ENCODE measurements around the gene BMPER.

BMPER gene

GRCh38 chr7:33874943-33875342, 30.4 kb upstream of the BMPER start:
- Histone ChIP-seq H3K36me3 (ENCODE audit: low read length) (no peaks in the 10 kb centered on the region), H3K9me3 (ENCODE audit: insufficient read depth, low read length) (no peaks in the 10 kb centered on the region), H3K79me2 (ENCODE audit: insufficient read depth, low read length) (no peaks in the 10 kb centered on the region), H2AFZ (ENCODE audit: low read depth, low read length, severe bottlenecking) (no peak overlapping the region), H3K9me2 (replicated peaks; ENCODE audit: insufficient read depth, low read length) (no peaks in the 10 kb centered on the region), H3K4me2 (ENCODE audit: low read depth, low read length, poor library complexity, severe bottlenecking) (no peak overlapping the region), H3F3A (ENCODE audit: insufficient read depth) (no peaks in the 10 kb centered on the region), H3K27ac (ENCODE audit: low read depth, low read length) (no peak overlapping the region), H3K4me3 (ENCODE audit: insufficient read depth, low read length, poor library complexity, severe bottlenecking) (no peak overlapping the region), H3K27me3 (ENCODE audit: low read length) (no peaks in the 10 kb centered on the region), H4K20me1 (ENCODE audit: low read depth, low read length) (no peaks in the 10 kb centered on the region), H3K9ac (ENCODE audit: low read length) (no peak overlapping the region)
- TF ChIP-seq EZH2phosphoT487 (conservative IDR thresholded peaks at IDR 0.05; ENCODE audit: low read length): no peak
- TF ChIP-seq CTCF (IDR thresholded peaks at IDR 0.05; ENCODE audit: insufficient read depth, low read length, poor library complexity, severe bottlenecking): no peak

GRCh38 chr7:33876596-33877274, 28.6 kb upstream of the BMPER start:
- no peaks in the 10 kb centered on the region for H3K79me2 ChIP-seq (ENCODE audit: insufficient read depth, low read length)
- no peaks in the 10 kb centered on the region for H3K9me2 ChIP-seq (replicated peaks; ENCODE audit: insufficient read depth, low read length)
- H3K27ac ChIP-seq (ENCODE audit: low read depth, low read length): no peak overlapping the region
- TF ChIP-seq CTCF (IDR thresholded peaks at IDR 0.05; ENCODE audit: insufficient read depth, low read length, poor library complexity, severe bottlenecking) (no peak), EZH2phosphoT487 (conservative IDR thresholded peaks at IDR 0.05; ENCODE audit: low read length) (no peak)
- H3F3A ChIP-seq (ENCODE audit: insufficient read depth): no peaks in the 10 kb centered on the region
- H3K9me3 ChIP-seq (ENCODE audit: insufficient read depth, low read length): no peaks in the 10 kb centered on the region
- H4K20me1 ChIP-seq (ENCODE audit: low read depth, low read length): no peaks in the 10 kb centered on the region
- no peaks in the 10 kb centered on the region for H3K27me3 ChIP-seq (ENCODE audit: low read length)
- no peaks in the 10 kb centered on the region for H3K36me3 ChIP-seq (ENCODE audit: low read length)
- no peak overlapping the region for H3K4me2 ChIP-seq (ENCODE audit: low read depth, low read length, poor library complexity, severe bottlenecking)
- no peak overlapping the region for H3K4me3 ChIP-seq (ENCODE audit: insufficient read depth, low read length, poor library complexity, severe bottlenecking)
- no peak overlapping the region for H3K9ac ChIP-seq (ENCODE audit: low read length)
- H2AFZ ChIP-seq (ENCODE audit: low read depth, low read length, severe bottlenecking): no peak overlapping the region

GRCh38 chr7:33880787-33881186, 24.6 kb upstream of the BMPER start:
- Histone ChIP-seq H2AFZ (ENCODE audit: low read depth, low read length, severe bottlenecking) (no peak overlapping the region), H3K9me3 (ENCODE audit: insufficient read depth, low read length) (no peaks in the 10 kb centered on the region), H3K4me2 (ENCODE audit: low read depth, low read length, poor library complexity, severe bottlenecking) (no peak overlapping the region), H3K9me2 (replicated peaks; ENCODE audit: insufficient read depth, low read length) (no peaks in the 10 kb centered on the region), H3K4me3 (ENCODE audit: insufficient read depth, low read length, poor library complexity, severe bottlenecking) (no peak overlapping the region), H3K36me3 (ENCODE audit: low read length) (no peaks in the 10 kb centered on the region), H3F3A (ENCODE audit: insufficient read depth) (no peaks in the 10 kb centered on the region), H3K27ac (ENCODE audit: low read depth, low read length) (no peak overlapping the region), H3K27me3 (ENCODE audit: low read length) (no peaks in the 10 kb centered on the region), H4K20me1 (ENCODE audit: low read depth, low read length) (no peaks in the 10 kb centered on the region), H3K79me2 (ENCODE audit: insufficient read depth, low read length) (no peaks in the 10 kb centered on the region), H3K9ac (ENCODE audit: low read length) (no peak overlapping the region)
- TF ChIP-seq EZH2phosphoT487 (conservative IDR thresholded peaks at IDR 0.05; ENCODE audit: low read length): no peak
- no peak for TF ChIP-seq CTCF (IDR thresholded peaks at IDR 0.05; ENCODE audit: insufficient read depth, low read length, poor library complexity, severe bottlenecking)
